ENCODE results near the gene ALK.

DNA sequence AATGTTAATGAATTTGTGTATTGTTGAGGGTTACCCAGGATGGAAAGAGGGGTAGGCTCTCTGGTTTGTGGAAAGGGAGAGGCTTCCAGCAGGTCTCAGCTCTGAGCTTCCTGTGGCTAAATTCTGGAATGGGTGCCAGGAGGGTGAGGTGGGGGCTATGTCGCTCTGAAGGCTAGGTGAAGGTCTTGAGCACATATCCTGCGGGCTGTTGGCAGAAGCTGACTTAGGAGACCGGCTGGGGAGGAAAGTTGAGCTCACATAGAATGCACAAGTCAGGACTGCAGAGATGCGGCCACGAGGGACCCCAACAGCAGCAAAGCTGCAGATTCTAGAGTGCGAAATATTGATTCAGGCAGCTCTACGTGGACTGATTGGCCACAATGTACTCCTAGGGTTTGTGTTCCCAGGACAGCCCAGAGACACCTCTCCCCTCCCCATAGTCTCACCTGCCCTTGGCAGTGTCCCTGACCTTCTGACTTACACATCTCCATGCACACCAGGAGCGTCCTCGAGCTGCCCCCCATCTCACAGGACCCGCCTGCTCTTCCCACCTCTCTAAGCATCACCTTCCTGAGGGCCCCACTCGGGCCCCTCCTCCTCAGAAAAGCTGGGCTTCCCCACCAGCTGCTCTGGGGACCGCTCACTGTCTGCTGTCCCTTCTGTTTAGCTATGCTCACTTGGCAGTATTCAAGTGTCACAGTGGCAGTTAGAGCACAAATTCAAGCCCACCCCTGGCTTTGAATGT is 72.6 kb downstream of the ALK start:
- TF ChIP-seq, protein P1, sequence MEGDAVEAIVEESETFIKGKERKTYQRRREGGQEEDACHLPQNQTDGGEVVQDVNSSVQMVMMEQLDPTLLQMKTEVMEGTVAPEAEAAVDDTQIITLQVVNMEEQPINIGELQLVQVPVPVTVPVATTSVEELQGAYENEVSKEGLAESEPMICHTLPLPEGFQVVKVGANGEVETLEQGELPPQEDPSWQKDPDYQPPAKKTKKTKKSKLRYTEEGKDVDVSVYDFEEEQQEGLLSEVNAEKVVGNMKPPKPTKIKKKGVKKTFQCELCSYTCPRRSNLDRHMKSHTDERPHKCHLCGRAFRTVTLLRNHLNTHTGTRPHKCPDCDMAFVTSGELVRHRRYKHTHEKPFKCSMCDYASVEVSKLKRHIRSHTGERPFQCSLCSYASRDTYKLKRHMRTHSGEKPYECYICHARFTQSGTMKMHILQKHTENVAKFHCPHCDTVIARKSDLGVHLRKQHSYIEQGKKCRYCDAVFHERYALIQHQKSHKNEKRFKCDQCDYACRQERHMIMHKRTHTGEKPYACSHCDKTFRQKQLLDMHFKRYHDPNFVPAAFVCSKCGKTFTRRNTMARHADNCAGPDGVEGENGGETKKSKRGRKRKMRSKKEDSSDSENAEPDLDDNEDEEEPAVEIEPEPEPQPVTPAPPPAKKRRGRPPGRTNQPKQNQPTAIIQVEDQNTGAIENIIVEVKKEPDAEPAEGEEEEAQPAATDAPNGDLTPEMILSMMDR (IDR thresholded peaks at IDR 0.05): no peak
- TF ChIP-seq POLR2A (IDR thresholded peaks at IDR 0.05): no peak

All from Peyer's patch (tissue), 4 donors.